Aorta (tissue), 5 donors: ENCODE data around the gene KNCN. TPM values are rescaled to one million over a fixed set of nuclear protein-coding genes. Genes with fewer than 3 reads are reported as not detected.

Experiments used
- ATAC-seq: fragments of 200-7000 bp; cut with Tn5 transposase; one replicate; pipeline ENCODE4 v1.9.1; 2022; ENCODE audit warnings: moderate library complexity; ENCODE audit not compliant: low FRiP score
- DNase-seq, 2 donors: peaks; one replicate each; pipeline ENCODE4 v3.0.0-alpha.2; 2020
- H3K27ac ChIP-seq, 2 donors: one replicate each; pipeline ENCODE4 v1.5.1; 2013; ENCODE audit warnings: low read length in 2 of 2, mild to moderate bottlenecking in 2 of 2, moderate library complexity in 2 of 2, control low read depth in 1 of 2, inconsistent platforms in 1 of 2, low read depth in 1 of 2
- H3K27me3 ChIP-seq, 2 donors: one replicate each; pipeline ENCODE4 v1.6.1; 2013; ENCODE audit warnings: control low read depth in 1 of 2, low read length in 1 of 2, mild to moderate bottlenecking in 1 of 2, moderate library complexity in 1 of 2; ENCODE audit not compliant: insufficient read depth in 2 of 2, control insufficient read depth in 1 of 2
- H3K36me3 ChIP-seq, 2 donors: one replicate each; pipeline ENCODE4 v1.6.1; 2013; ENCODE audit warnings: control low read depth in 1 of 2, low read length in 1 of 2, mild to moderate bottlenecking in 1 of 2; ENCODE audit not compliant: insufficient read depth in 2 of 2, control insufficient read depth in 1 of 2
- H3K4me1 ChIP-seq, 2 donors: one replicate each; pipeline ENCODE4 v1.6.1; 2013; ENCODE audit warnings: low read length in 2 of 2, control low read depth in 1 of 2, mild to moderate bottlenecking in 1 of 2, moderate library complexity in 1 of 2; ENCODE audit not compliant: insufficient read depth in 2 of 2, control insufficient read depth in 1 of 2
- H3K4me3 ChIP-seq, 2 donors: one replicate each; pipeline ENCODE4 v1.5.1; 2013; ENCODE audit warnings: low read length in 2 of 2, control low read depth in 1 of 2, mild to moderate bottlenecking in 1 of 2
- H3K9me3 ChIP-seq: one replicate; pipeline ENCODE4 v1.6.1; 2013; ENCODE audit warnings: mild to moderate bottlenecking, low read length; ENCODE audit not compliant: control insufficient read depth
- WGBS, 2 donors: extraction: QIAGEN DNeasy Blood & Tissue Kit; methylation state at CpG; one replicate each; pipeline ENCODE4 v1.1.7; 2013; 5-methylcytosine and 5-hydroxymethylcytosine counted together
- intact Hi-C, 2 donors: fragments of 100-400 bp; cut with DNase I; formaldehyde crosslinking; loops; one replicate each; pipeline versions ENCODE4 v1.14.2 to v1.15.0; 2022
- polyA plus RNA-seq, 2 donors: library from polyadenylated mRNA; stranded (reverse); fragments of 200-250 nt; gene quantifications; one replicate each; pipeline ENCODE4 v1.2.3, GENCODE V29; 2013
- total RNA-seq, 2 donors: library from RNA; stranded (reverse); fragmentation: NEBNext Ultra II Directional; extraction: Animal tissue kit (Norgen Biotek cat#: 25700); gene quantifications; one replicate each; pipeline ENCODE4 v1.2.1, GENCODE V29; 2021
- donor health status: healthy with polysubstance abuse.
- donor health status: Bipolar disorder and iron deficiency.
- donor health status: DM: no; HTN: no; CAD: no.
- donor health status: DM: no; HTN: no; CAD: no.
- donor health status: DM: yes; HTN: yes; CAD: no.

The KNCN gene
- total and polyA plus RNA-seq, 4 donors, result 0.15 TPM; not detected in 3

- Histone ChIP-seq H3K4me1 (no peaks in the 10 kb centered on the region), H3K27me3 (no peaks in the 10 kb centered on the region), H3K27ac (no peak overlapping the region), H3K4me3 (no peak overlapping the region), H3K9me3 (no peaks in the 10 kb centered on the region), H3K36me3 (no peaks in the 10 kb centered on the region)
- no peak for DNase-seq
- intact Hi-C loops, result loop anchor here (1.0 to 5.0 kb wide), 2 partner anchors 85 to 191 kb away; no protein-coding TSS in a partner anchor
- ATAC-seq, result no peak
- WGBS, 2 donors, result 80 to 81% methylated on average over 6 of the region's 6 CpGs
Observed at GRCh38 chr1:46530791-46531409, 20.5 kb downstream of the KNCN start.

DNA sequence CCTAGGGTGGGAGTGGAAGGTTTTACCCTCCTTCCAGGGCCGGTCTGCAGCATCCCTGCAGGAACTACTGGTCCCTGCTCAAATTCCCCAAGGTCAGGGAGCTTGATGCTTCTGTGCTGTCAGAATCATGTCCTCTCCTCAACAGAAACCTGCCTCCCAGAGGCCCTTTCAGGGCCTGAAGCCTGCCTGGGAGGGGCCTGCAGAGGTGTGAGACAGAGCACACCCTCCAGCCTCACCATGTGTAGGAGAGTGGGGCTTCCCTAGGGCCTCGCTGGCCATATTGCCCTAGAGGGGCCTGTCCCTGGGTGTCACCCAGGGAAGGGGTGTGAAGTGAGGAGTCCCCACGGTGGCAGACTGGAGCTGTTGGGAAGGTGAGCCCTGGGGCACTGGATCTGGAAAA lies 21.1 kb downstream of the KNCN start:
- H3K36me3 ChIP-seq, result no peaks in the 10 kb centered on the region
- no peaks in the 10 kb centered on the region for H3K9me3 ChIP-seq
- DNase-seq (no peak), ATAC-seq (no peak)
- 73 to 84% methylated on average over 3 of the region's 3 CpGs for WGBS, 2 donors
- intact Hi-C loops, result loop anchor here (1.0 to 5.0 kb wide), 2 partner anchors 84 to 192 kb away; no protein-coding TSS in a partner anchor
- H3K4me3 ChIP-seq, result no peak overlapping the region
- no peaks in the 10 kb centered on the region for H3K27me3 ChIP-seq
- H3K4me1 ChIP-seq, result no peaks in the 10 kb centered on the region
- no peak overlapping the region for H3K27ac ChIP-seq

- Histone ChIP-seq H3K9me3 (no peaks in the 10 kb centered on the region), H3K4me3 (no peak overlapping the region), H3K4me1 (no peaks in the 10 kb centered on the region), H3K27me3 (no peaks in the 10 kb centered on the region), H3K36me3 (no peaks in the 10 kb centered on the region), H3K27ac (no peak overlapping the region)
- no peak for ATAC-seq
- 60 to 62% methylated on average over 4 of the region's 4 CpGs for WGBS, 2 donors
- DNase-seq, result no peak
- intact Hi-C loops, result loop anchor here in 1 of 2 donors (2.0 kb wide), 3 partner anchors 52 to 124 kb away; no protein-coding TSS in a partner anchor
Observed at GRCh38 chr1:46529031-46529630, 22.3 kb downstream of the KNCN start.

- WGBS, 2 donors, result 36 to 37% methylated on average over 11 of the region's 11 CpGs
- no peak for DNase-seq
- Histone ChIP-seq H3K27ac (no peak overlapping the region), H3K27me3 (no peaks in the 10 kb centered on the region), H3K4me1 (no peaks in the 10 kb centered on the region), H3K4me3 (no peak overlapping the region), H3K9me3 (no peaks in the 10 kb centered on the region), H3K36me3 (no peaks in the 10 kb centered on the region)
- no peak for ATAC-seq
- intact Hi-C loops, result loop anchor here (1.0 to 2.0 kb wide), 4 partner anchors 52 to 124 kb away; no protein-coding TSS in a partner anchor
Observed at GRCh38 chr1:46528297-46528955, 23.0 kb downstream of the KNCN start.

GRCh38 chr1:46527474-46528296 lies 23.8 kb downstream of the KNCN start:
- Histone ChIP-seq H3K36me3 (no peaks in the 10 kb centered on the region), H3K27me3 (no peaks in the 10 kb centered on the region), H3K27ac (no peak overlapping the region), H3K4me1 (no peaks in the 10 kb centered on the region), H3K4me3 (no peak overlapping the region), H3K9me3 (no peaks in the 10 kb centered on the region)
- DNase-seq (peak; percentile 88 to 92), ATAC-seq (peak; percentile 86)
- WGBS, 2 donors, result 31 to 35% methylated on average over 3 of the region's 3 CpGs
- intact Hi-C loops, result loop anchor here (1.0 to 2.0 kb wide), 4 partner anchors 51 to 123 kb away; no protein-coding TSS in a partner anchor

DNA sequence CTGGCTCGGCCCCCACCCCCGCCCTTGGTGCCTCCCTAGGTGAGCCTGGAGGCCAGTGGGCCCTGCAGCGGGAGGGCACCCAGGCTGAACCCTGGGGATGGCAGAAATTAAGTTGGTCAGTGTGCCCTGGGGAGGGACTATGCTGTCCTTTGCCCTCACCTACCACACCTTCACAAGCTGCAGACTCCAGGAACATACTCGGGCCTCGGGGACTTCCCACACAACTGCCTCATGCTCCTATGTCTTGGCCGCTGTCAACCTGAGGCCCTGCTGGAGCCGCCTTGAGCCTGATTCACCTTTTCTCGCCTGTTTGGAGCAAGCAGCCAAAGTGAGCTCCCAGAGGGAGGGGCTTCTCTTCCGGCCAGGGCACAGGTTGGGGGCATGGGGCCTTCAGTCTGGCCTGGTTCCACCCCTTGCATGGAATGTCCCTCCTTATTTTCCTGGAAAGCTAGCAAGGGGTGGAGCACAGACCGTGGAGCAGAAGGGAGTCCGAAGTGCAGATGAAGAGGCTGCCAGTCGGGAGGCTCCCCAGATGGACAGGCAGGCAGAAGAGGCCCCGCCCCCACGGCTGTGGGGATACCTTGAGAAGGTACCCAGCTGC lies 24.7 kb downstream of the KNCN start:
- H3K27ac ChIP-seq, result no peak overlapping the region
- ATAC-seq (no peak), DNase-seq (no peak)
- no peaks in the 10 kb centered on the region for H3K4me1 ChIP-seq
- H3K27me3 ChIP-seq, result no peaks in the 10 kb centered on the region
- WGBS, 2 donors, result 68 to 74% methylated on average over 13 to 14 of the region's 14 CpGs
- no peak overlapping the region for H3K4me3 ChIP-seq
- H3K36me3 ChIP-seq, result no peaks in the 10 kb centered on the region
- no peaks in the 10 kb centered on the region for H3K9me3 ChIP-seq
- intact Hi-C loops, result no loop called here

GRCh38 chr1:46526013-46526690 lies 25.3 kb downstream of the KNCN start:
- H3K36me3 ChIP-seq, result no peaks in the 10 kb centered on the region
- DNase-seq (no peak), ATAC-seq (no peak)
- intact Hi-C loops, result no loop called here
- H3K4me1 ChIP-seq, result no peaks in the 10 kb centered on the region
- no peaks in the 10 kb centered on the region for H3K27me3 ChIP-seq
- H3K4me3 ChIP-seq, result no peak overlapping the region
- 74 to 76% methylated on average over 17 of the region's 17 CpGs for WGBS, 2 donors
- H3K9me3 ChIP-seq, result no peaks in the 10 kb centered on the region
- H3K27ac ChIP-seq, result no peak overlapping the region
